GM12892 (cell line): ENCODE data around the gene MOSPD2.

Source experiments
- POLR2A ChIP-seq: IDR thresholded peaks from 2 replicates; pipeline ENCODE4 v1.6.1; 2011; ENCODE audit warnings: low read depth, low read length, control low read depth
- POLR2AphosphoS5 ChIP-seq: IDR thresholded peaks from 2 replicates; pipeline ENCODE4 v1.6.1; 2011; ENCODE audit warnings: low read depth, low read length, control low read depth
- TAF1 ChIP-seq: IDR thresholded peaks from 2 replicates; pipeline ENCODE4 v1.6.1; 2011; ENCODE audit warnings: low read depth, mild to moderate bottlenecking, control low read depth, low read length, borderline replicate concordance

- TF ChIP-seq POLR2A (no peak), POLR2AphosphoS5 (no peak), TAF1 (no peak)
Observed at GRCh38 chrX:14915596-14915995, 42.4 kb downstream of the MOSPD2 start.
